Adrenal gland (tissue), 12 donors: ENCODE data around the gene EFHD1. TPM values are rescaled to one million over a fixed set of nuclear protein-coding genes. Genes with fewer than 3 reads are reported as not detected.
"Not testable (repeated sequence)": the region's sequence is repeated elsewhere in the genome, so short reads cannot be mapped to it uniquely, and the experiment has no call there.

Experiments used
- DNase-seq, 7 donors: peaks; one replicate each; pipeline ENCODE4 v3.0.0-alpha.2; 2019 to 2020
- H3K27ac ChIP-seq, 5 donors: fragments of 200-600 bp; sonication (generic) in 4 of 5; 1 replicate in 3 of 5; 2 replicates in 2 of 5; pipeline versions ENCODE4 v1.5.1 to v1.8.0; 2016 to 2020; ENCODE audit warnings: mild to moderate bottlenecking in 1 of 5
- H3K27me3 ChIP-seq: fragments of 200-600 bp; 2 replicates; pipeline ENCODE4 v1.8.0; 2021
- H3K36me3 ChIP-seq, 2 donors: fragments of 200-600 bp; replicated peaks in 1 of 2; 1 replicate in 1 of 2; 2 replicates in 1 of 2; pipeline versions ENCODE4 v1.5.1 to v1.8.0; 2018 to 2022
- H3K4me1 ChIP-seq, 2 donors: fragments of 200-600 bp; replicated peaks in 1 of 2; 1 replicate in 1 of 2; 2 replicates in 1 of 2; pipeline versions ENCODE4 v1.5.1 to v1.8.0; 2018 to 2021
- H3K4me3 ChIP-seq, 4 donors: fragments of 200-600 bp; sonication (generic) in 3 of 4; one replicate each; pipeline ENCODE4 v1.5.1; 2016 to 2018
- H3K9me3 ChIP-seq, 3 donors: fragments of 200-600 bp; sonication (generic) in 1 of 3; replicated peaks in 1 of 3; 1 replicate in 2 of 3; 2 replicates in 1 of 3; pipeline versions ENCODE4 v1.5.1 to v1.8.0; 2016 to 2021
- POLR2A ChIP-seq, 2 donors: fragments of 450-650 bp; IDR thresholded peaks; one replicate each; pipeline ENCODE4 v1.6.1; 2017; ENCODE audit warnings: antibody characterized with exemption in 2 of 2, mild to moderate bottlenecking in 2 of 2, moderate library complexity in 1 of 2
- WGBS, 4 donors: extraction: QIAGEN DNeasy Blood & Tissue Kit in 2 of 4; methylation state at CpG; one replicate each; pipeline versions ENCODE4 v1.1.5 to v1.1.7; 2013 to 2017; 5-methylcytosine and 5-hydroxymethylcytosine counted together
- intact Hi-C, 2 donors: fragments of 100-400 bp; cut with DNase I; formaldehyde crosslinking; loops; one replicate each; pipeline versions ENCODE4 v1.14.1 to v1.15.0; 2022 to 2023
- polyA plus RNA-seq, 3 donors: library from polyadenylated mRNA; stranded (reverse); fragments of 200-250 nt in 2 of 3; fragments of 350-450 nt in 1 of 3; fragmentation: Illumina TruSeq in 1 of 3; extraction: RNeasy Lipid Tissue Mini Kit (QIAGEN cat#74804) in 1 of 3; gene quantifications; one replicate each; pipeline ENCODE4 v1.2.3, GENCODE V29; 2013 to 2014
- total RNA-seq, 9 donors: library from RNA; depleted of rRNA in 4 of 9; stranded (reverse); fragments of >200 nt in 4 of 9; fragments of 120-200 nt in 1 of 9; fragmentation: NEBNext Ultra II Directional in 1 of 9; extraction: Animal tissue kit (Norgen Biotek cat#: 25700) in 1 of 9; gene quantifications; one replicate each; pipeline versions ENCODE4 v1.1.0 to v1.2.4, GENCODE V29; 2013 to 2023
- TF ChIP-seq, protein P1 (sequence below), 6 experiments: fragments of 450-650 bp in 4 of 6; fragments of 200-600 bp in 2 of 6; sonication (generic) in 1 of 6; IDR thresholded peaks; 1 replicate in 5 of 6; 2 replicates in 1 of 6; pipeline versions ENCODE4 v1.5.1 to v1.8.0; 2016 to 2021; ENCODE audit warnings: antibody characterized with exemption in 6 of 6, mild to moderate bottlenecking in 2 of 6, moderate library complexity in 1 of 6
- donor health status: healthy with polysubstance abuse.
- donor health status: Bipolar disorder and iron deficiency.
- donor health status: DM: yes; HTN: yes; CAD: no.
- donor health status: DM: no; HTN: no; CAD: no.
- donor health status: DM: no; HTN: no; CAD: no.
- donor health status: DM: yes; HTN: yes; CAD: no.

Gene EFHD1
- total and polyA plus RNA-seq, 12 donors, result 0.50 to 12.9 (median 6.3) TPM

DNA sequence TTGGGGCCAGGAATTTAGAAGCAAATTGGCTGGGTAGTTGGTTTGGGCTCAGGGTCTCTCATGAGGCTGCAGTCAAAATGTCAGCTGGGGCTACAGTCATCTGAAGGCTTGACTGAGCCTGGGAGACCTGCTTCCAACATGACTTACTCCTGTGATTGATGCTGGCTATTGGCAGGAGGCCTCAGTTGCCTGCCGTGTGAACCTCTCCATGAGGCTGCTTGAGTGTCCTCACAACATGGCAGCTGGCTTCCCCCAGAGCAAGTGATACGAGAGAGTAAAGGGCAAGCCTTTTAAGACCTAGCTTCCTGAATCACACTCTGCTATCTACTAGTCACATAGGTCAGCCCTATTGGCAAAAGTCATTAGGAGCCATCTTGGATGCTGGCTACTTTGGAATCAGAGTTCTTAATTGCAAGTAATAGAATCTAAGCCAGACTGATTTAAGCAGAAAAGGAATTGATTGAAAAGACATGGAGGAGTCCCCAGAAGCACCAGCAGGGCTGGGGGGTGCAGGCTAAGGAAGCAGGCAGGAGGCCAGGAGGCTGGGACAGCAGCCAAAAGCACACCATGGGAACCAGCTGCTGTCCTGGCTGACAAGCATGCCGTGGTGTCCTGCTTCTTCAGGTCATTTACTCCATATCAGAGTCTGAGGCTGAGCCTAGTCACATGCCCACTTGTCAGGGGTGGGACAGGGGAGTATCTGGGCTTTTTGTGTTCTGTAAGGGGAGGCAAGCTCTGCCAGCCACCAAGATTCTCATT is 55.9 kb downstream of the EFHD1 start:
- WGBS, 4 donors, result 20 to 49% (median 36%) methylated on average over 2 to 3 of the region's 3 CpGs
- no peak for TF ChIP-seq POLR2A (IDR thresholded peaks at IDR 0.05)
- TF ChIP-seq, protein P1, sequence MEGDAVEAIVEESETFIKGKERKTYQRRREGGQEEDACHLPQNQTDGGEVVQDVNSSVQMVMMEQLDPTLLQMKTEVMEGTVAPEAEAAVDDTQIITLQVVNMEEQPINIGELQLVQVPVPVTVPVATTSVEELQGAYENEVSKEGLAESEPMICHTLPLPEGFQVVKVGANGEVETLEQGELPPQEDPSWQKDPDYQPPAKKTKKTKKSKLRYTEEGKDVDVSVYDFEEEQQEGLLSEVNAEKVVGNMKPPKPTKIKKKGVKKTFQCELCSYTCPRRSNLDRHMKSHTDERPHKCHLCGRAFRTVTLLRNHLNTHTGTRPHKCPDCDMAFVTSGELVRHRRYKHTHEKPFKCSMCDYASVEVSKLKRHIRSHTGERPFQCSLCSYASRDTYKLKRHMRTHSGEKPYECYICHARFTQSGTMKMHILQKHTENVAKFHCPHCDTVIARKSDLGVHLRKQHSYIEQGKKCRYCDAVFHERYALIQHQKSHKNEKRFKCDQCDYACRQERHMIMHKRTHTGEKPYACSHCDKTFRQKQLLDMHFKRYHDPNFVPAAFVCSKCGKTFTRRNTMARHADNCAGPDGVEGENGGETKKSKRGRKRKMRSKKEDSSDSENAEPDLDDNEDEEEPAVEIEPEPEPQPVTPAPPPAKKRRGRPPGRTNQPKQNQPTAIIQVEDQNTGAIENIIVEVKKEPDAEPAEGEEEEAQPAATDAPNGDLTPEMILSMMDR (IDR thresholded peaks at IDR 0.05), result peak in 1 of 6 experiments; percentile 3
- Histone ChIP-seq H3K4me3 (no peak overlapping the region), H3K4me1 (peaks cover 0 to 3% of the 10 kb centered on the region in 2 donors), H3K27me3 (no peaks in the 10 kb centered on the region), H3K36me3 (no peaks in the 10 kb centered on the region), H3K9me3 (no peaks in the 10 kb centered on the region), H3K27ac (no peak overlapping the region)
- peak; percentile 28 to 87 (median 60) for DNase-seq
- intact Hi-C loops, result no loop called here

DNA sequence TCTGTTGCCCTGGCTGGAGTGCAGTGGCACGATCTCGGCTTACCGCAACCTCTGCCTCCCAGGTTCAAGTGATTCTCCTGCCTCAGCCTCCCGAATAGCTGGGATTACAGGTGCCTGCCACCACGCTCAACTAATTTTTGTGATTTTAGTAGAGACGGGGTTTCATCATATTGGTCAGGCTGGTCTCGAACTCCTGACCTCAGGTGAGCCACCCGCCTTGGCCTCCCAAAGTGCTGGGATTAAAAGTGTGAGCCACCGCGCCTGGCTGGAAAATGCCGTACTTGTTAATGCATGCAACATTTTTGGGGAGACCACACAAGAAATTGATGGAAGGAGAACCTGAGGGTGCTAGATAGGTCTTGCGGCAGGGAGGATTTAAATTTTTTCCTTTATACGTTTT is 57.7 kb downstream of the EFHD1 start:
- WGBS, 4 donors, result 85 to 96% (median 90%) methylated on average over 13 of the region's 13 CpGs
- H3K4me3 ChIP-seq, H3K27me3 ChIP-seq, H3K4me1 ChIP-seq, H3K27ac ChIP-seq, intact Hi-C loops, H3K9me3 ChIP-seq, H3K36me3 ChIP-seq: not testable (repeated sequence)
- DNase-seq, result peak in 2 of 7 donors; percentile 3 to 21

DNA sequence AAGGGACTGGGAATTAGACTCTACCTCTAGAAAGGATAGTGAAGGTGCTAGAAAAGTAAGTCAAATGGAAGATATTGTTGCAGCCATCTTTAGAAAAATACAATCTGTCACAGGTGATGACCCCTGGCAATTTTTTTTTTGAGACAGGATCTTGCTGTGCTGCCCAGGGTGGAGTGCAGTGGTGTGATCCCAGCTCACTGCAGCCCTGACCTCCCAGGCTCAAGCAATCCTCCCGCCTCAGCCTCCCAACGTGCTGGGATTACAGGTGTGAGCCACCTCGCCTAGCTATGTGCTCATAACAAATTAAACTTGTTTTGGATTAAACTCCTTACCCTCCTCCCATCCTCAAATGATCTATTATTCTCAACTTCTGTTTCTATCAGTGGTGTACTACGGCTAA is 59.9 kb downstream of the EFHD1 start:
- no peak for DNase-seq

DNA sequence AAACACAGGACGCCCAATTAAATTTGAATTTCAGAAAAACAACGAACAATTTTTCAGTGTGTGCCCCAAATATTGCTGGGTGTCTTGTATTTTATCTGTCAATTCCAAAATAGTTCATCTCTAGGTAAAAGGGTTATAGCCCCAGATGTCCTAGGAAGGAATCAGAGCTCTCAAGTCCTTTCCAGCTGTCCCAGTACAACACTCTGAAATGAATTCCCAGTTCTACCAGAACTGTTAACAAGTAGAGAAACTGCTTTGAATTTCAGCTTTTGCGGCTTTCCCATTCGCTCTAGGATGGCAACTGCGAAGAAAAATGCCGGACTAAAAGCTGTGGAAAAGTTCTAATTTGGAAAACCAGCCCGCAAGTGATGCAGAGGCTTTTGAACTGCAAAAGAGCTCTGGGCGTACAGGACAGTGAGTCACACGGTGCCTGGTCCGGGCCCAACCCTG is 63.2 kb downstream of the EFHD1 start:
- no peak for DNase-seq
- WGBS, 4 donors, result 33 to 37% (median 35%) methylated on average over 9 to 10 of the region's 10 CpGs
- Histone ChIP-seq H3K4me3 (peak overlapping the region in 1 of 4 donors; percentile 69), H3K9me3 (no peaks in the 10 kb centered on the region), H3K4me1 (peaks cover 30 to 40% of the 10 kb centered on the region in 2 donors), H3K27ac (peak overlapping the region; percentile 60 to 98 (median 74)), H3K36me3 (no peaks in the 10 kb centered on the region), H3K27me3 (no peaks in the 10 kb centered on the region)
- TF ChIP-seq, protein P1 (IDR thresholded peaks at IDR 0.05), result no peak
- peak in 1 of 2 donors; percentile 35 for TF ChIP-seq POLR2A (IDR thresholded peaks at IDR 0.05)
- intact Hi-C loops, result no loop called here

More for the DNA sequence above, 59.9 kb downstream of the EFHD1 start:
- 84 to 93% (median 89%) methylated on average over 4 of the region's 4 CpGs for WGBS, 4 donors
- Histone ChIP-seq H3K27me3 (no peaks in the 10 kb centered on the region), H3K27ac (no peak overlapping the region), H3K36me3 (no peaks in the 10 kb centered on the region), H3K4me1 (peaks cover 6 to 12% of the 10 kb centered on the region in 2 donors), H3K4me3 (no peak overlapping the region), H3K9me3 (no peaks in the 10 kb centered on the region)
- intact Hi-C loops, result no loop called here
- TF ChIP-seq POLR2A (IDR thresholded peaks at IDR 0.05), result no peak
- TF ChIP-seq, protein P1 (IDR thresholded peaks at IDR 0.05), result no peak
